K562 (cell line): ENCODE measurements around the gene MRPS18B. TPM values are rescaled to one million over a fixed set of nuclear protein-coding genes. Genes with fewer than 3 reads are reported as not detected.

ENCODE experiments used
- ATAC-seq: fragments of 200-7000 bp; cut with Tn5 transposase; 3 replicates; pipeline ENCODE4 v1.9.1; 2020; ENCODE audit warnings: moderate library complexity
- BruUV-seq: library from RNA; stranded (reverse); fragments of 400-500 nt; replicated peaks from 2 replicates; lab custom pipeline; 2021; lab: Mats Ljungman, UMichigan
- CTCF ChIA-PET: fragments of 300-600 bp; formaldehyde crosslinking; extraction: SDS; loops from one replicate; lab custom pipeline; 2021; ENCODE audit warnings: low intra/inter-chr PET ratio; lab: Yijun Ruan, JAX
- POLR2A ChIA-PET: fragments of 300-600, 350-650 bp; sonication (Branson Sonifier 250); formaldehyde crosslinking; extraction: SDS; loops from one replicate; lab custom pipeline; 2021; ENCODE audit warnings: antibody characterized with exemption, inconsistent platforms; lab: Yijun Ruan, JAX
- DNase-seq, 4 experiments: peaks; one replicate each; pipeline versions ENCODE4 v3.0.0 to v3.0.0-alpha.2; 2011 to 2018; ENCODE audit warnings: low spot score in 3 of 4, mixed read lengths in 3 of 4; ENCODE audit errors: extremely low read depth in 1 of 4
- FAIRE-seq: peaks from 2 replicates; lab custom pipeline; 2011; peaks lifted over from hg19 to GRCh38; lab: Jason Lieb, UNC
- H2AFZ ChIP-seq: 2 replicates; pipeline ENCODE4 v1.6.0; 2011; ENCODE audit warnings: low read depth, low read length, control low read depth, inconsistent platforms
- H3K27ac ChIP-seq: fragments of 200-600 bp; 3 replicates; pipeline ENCODE4 v1.8.0; 2011; ENCODE audit warnings: low read depth, mild to moderate bottlenecking, control low read depth, inconsistent platforms, low read length, moderate library complexity, mixed read lengths; ENCODE audit errors: extremely low read depth
- H3K27me3 ChIP-seq, 2 experiments: fragments of 300-600 bp in 1 of 2; 2 replicates in 1 of 2; 3 replicates in 1 of 2; pipeline versions ENCODE4 v1.6.0 to v1.8.0; 2011; ENCODE audit warnings: inconsistent platforms in 2 of 2, low read length in 2 of 2, mild to moderate bottlenecking in 1 of 2, mixed read lengths in 1 of 2, moderate library complexity in 1 of 2; ENCODE audit not compliant: control insufficient read depth in 2 of 2, insufficient read depth in 2 of 2
- H3K36me3 ChIP-seq: fragments of 300-600 bp; 3 replicates; pipeline ENCODE4 v1.8.0; 2011; ENCODE audit warnings: mild to moderate bottlenecking, low read length, inconsistent platforms; ENCODE audit not compliant: control insufficient read depth, insufficient read depth
- H3K4me1 ChIP-seq, 2 experiments: fragments of 200-600 bp in 1 of 2; replicated peaks in 1 of 2; 2 replicates in 1 of 2; 3 replicates in 1 of 2; pipeline versions ENCODE4 v1.5.1 to v1.8.0; 2011; ENCODE audit warnings: inconsistent platforms in 2 of 2, low read length in 2 of 2, mild to moderate bottlenecking in 1 of 2, mixed read lengths in 1 of 2, moderate library complexity in 1 of 2; ENCODE audit not compliant: control insufficient read depth in 2 of 2, insufficient read depth in 2 of 2
- H3K4me2 ChIP-seq: 2 replicates; pipeline ENCODE4 v1.6.1; 2011; ENCODE audit warnings: low read length, control low read depth, inconsistent platforms, mixed read lengths; ENCODE audit not compliant: insufficient read depth
- H3K4me3 ChIP-seq: fragments of 200-600 bp; sonication (generic), shearing (Covaris generic); 2 replicates; pipeline ENCODE4 v1.5.1; 2016; ENCODE audit warnings: control low read depth, inconsistent platforms
- H3K79me2 ChIP-seq: fragments of 200-600 bp; 3 replicates; pipeline ENCODE4 v1.8.0; 2011; ENCODE audit warnings: low read length, inconsistent platforms; ENCODE audit not compliant: control insufficient read depth, insufficient read depth
- H3K9ac ChIP-seq, 2 experiments: 2 replicates each; pipeline versions ENCODE4 v1.6.0 to v1.6.1; 2011; ENCODE audit warnings: low read depth in 2 of 2, low read length in 2 of 2, control low read depth in 1 of 2, inconsistent platforms in 1 of 2, mild to moderate bottlenecking in 1 of 2, mixed read lengths in 1 of 2; ENCODE audit not compliant: insufficient read depth in 1 of 2
- H3K9me1 ChIP-seq: one replicate; pipeline ENCODE4 v1.6.0; 2011; ENCODE audit warnings: inconsistent platforms, mild to moderate bottlenecking, low read length, moderate library complexity; ENCODE audit not compliant: control insufficient read depth, insufficient read depth
- H3K9me3 ChIP-seq: replicated peaks from 2 replicates; pipeline ENCODE4 v1.5.1; 2011; ENCODE audit warnings: low read depth, low read length, inconsistent platforms; ENCODE audit not compliant: control insufficient read depth, insufficient read depth
- H4K20me1 ChIP-seq: replicated peaks from 2 replicates; pipeline ENCODE4 v1.6.1; 2011; ENCODE audit warnings: low read length, inconsistent platforms, mixed read lengths; ENCODE audit not compliant: control insufficient read depth, insufficient read depth
- ARID3A ChIP-seq: IDR thresholded peaks from 2 replicates; pipeline ENCODE4 v1.6.1; 2012; ENCODE audit warnings: low read depth, low read length, improper control_type of control experiment, borderline replicate concordance
- GATAD2A ChIP-seq: fragments of 450-650 bp; IDR thresholded peaks from 2 replicates; pipeline ENCODE4 v1.6.1; 2017
- MAZ ChIP-seq, 2 experiments: fragments of 450-650 bp in 1 of 2; sonication (generic) in 1 of 2; formaldehyde crosslinking; IDR thresholded peaks in 1 of 2; conservative IDR thresholded peaks in 1 of 2; 2 replicates each; pipeline versions ENCODE4 v1.4.0 to v1.5.0; 2020; ENCODE audit warnings: mild to moderate bottlenecking in 1 of 2, missing genetic modification reagents in 1 of 2
- MCM5 ChIP-seq: fragments of 450-650 bp; IDR thresholded peaks from 2 replicates; pipeline ENCODE4 v1.6.1; 2016; ENCODE audit warnings: low read depth
- PHTF2 ChIP-seq: fragments of 250-450 bp; sonication (Bioruptor Pico); IDR thresholded peaks from 2 replicates; pipeline ENCODE4 v1.5.0; 2021; ENCODE audit warnings: mild to moderate bottlenecking
- POLR2AphosphoS2 ChIP-seq: IDR thresholded peaks from 2 replicates; pipeline ENCODE4 v1.6.1; 2012; ENCODE audit warnings: low read length, improper control_type of control experiment
- POLR2H ChIP-seq: IDR thresholded peaks from 2 replicates; pipeline ENCODE4 v1.6.1; 2016; ENCODE audit warnings: missing genetic modification characterization, low read depth, mild to moderate bottlenecking, control low read depth, missing compliant biosample characterization, moderate library complexity
- SRF ChIP-seq, 2 experiments: fragments of 250-450, 450-650 bp in 1 of 2; sonication (Bioruptor Pico) in 1 of 2; sonication (generic) in 1 of 2; formaldehyde crosslinking; IDR thresholded peaks; 2 replicates each; pipeline versions ENCODE4 v1.5.0 to v1.5.1; 2020 to 2022; ENCODE audit warnings: mild to moderate bottlenecking in 1 of 2, missing genetic modification reagents in 1 of 2
- STAT5A ChIP-seq: IDR thresholded peaks from 2 replicates; pipeline ENCODE4 v1.6.1; 2012; ENCODE audit warnings: low read length, inconsistent platforms, borderline replicate concordance
- ZFX ChIP-seq: sonication (generic); formaldehyde crosslinking; IDR thresholded peaks from 2 replicates; pipeline ENCODE4 v1.8.0; 2022; ENCODE audit warnings: mild to moderate bottlenecking, missing genetic modification reagents, moderate library complexity
- ZNF609 ChIP-seq: sonication (generic); formaldehyde crosslinking; IDR thresholded peaks from 2 replicates; pipeline ENCODE4 v1.8.1; 2023; ENCODE audit warnings: missing genetic modification reagents, mild to moderate bottlenecking, borderline replicate concordance
- whole genome bisulfite sequencing: fragments of 100-300 bp; shearing (Covaris generic); methylation state at CpG from one replicate; pipeline ENCODE4 v1.1.6; 2016; ENCODE audit warnings: low coverage, mixed read lengths; ENCODE audit not compliant: insufficient coverage; ENCODE audit errors: missing lambda C conversion rate; 5-methylcytosine and 5-hydroxymethylcytosine counted together
- in situ Hi-C: fragments of 300-500 bp; cut with MboI; formaldehyde crosslinking; loops from 4 replicates; pipeline ENCODE4 v1.15.0; 2018; ENCODE audit warnings: inconsistent platforms, mixed read lengths
- intact Hi-C: fragments of 100-400 bp; cut with micrococcal nuclease; formaldehyde crosslinking; loops from 2 replicates; pipeline ENCODE4 v1.14.2; 2022
- polyA plus RNA-seq, 8 experiments: library from polyadenylated mRNA; depleted of rRNA in 4 of 8; stranded (reverse) in 5 of 8; unstranded in 3 of 8; fragments of >200 nt; fragmentation: Nextera tagmentation in 2 of 8; fragmentation: Illumina TruSeq in 1 of 8; extraction: Ambion mirVana in 2 of 8; extraction: Trizol in 1 of 8; gene quantifications; 2 replicates each; pipeline versions ENCODE4 v1.2.1 to v1.2.3, GENCODE V29; 2011 to 2014; ENCODE audit warnings: inconsistent platforms in 1 of 8, missing spikeins in 1 of 8
- total RNA-seq, 7 experiments: library from RNA; depleted of rRNA in 6 of 7; stranded (reverse); fragments of >200 nt in 6 of 7; fragmentation: Illumina TruSeq in 2 of 7; extraction: Trizol in 2 of 7; gene quantifications; 2 replicates each; pipeline versions ENCODE4 v1.2.1 to v1.2.3, GENCODE V29; 2011 to 2021; ENCODE audit warnings: low replicate concordance in 1 of 7

MRPS18B gene
- total and polyA plus RNA-seq, 9 of the 15 experiments (the other 6 are each of a cell fraction or from before 2014, with no cell fraction given) = 132 to 383 (median 178) TPM

DNA sequence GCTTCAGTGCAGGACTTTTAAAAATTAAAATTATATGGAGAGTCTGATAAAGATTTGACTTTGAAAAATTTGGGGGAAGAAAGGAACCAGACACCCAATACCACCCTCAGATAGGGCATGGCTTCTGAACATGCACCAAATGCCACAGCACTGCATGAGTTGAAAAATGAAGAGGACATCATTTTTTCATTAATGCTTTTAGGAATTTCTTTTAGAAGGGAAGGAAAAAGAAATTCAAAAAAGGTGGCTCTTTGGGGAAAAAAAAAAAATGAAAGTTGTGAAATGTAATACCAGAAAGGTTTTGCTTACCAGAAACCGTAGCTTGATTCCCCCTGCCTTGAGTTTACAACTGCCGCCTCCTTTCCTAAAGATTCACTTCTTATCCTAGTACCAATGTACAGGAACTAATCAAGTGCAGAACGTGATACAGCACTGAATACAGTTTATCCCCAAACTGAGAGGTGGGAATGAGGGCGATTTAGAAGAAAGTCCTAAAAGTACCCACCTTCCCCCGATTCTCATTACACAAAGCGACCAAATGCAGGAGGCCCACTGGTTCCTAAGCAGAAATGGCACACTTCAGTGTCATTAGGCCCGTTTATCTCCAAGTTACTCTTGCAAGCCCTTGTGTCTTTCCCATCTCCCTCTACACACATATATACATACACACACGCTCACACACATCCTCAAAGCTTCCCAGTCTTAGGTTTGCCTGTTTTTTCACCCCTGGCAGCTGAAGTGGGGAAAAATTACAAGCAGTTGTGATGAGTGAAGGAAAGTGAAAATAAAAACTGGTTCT is 3.4 kb upstream of the MRPS18B start (continued):
- TF ChIP-seq ZFX (CRISPR knock-in tag) = peak; percentile 47
- TF ChIP-seq, all 486 proteins: peak for 83

GRCh38 chr6:30614843-30615218 is 2.8 kb upstream of the MRPS18B start:
- H3K9me1 ChIP-seq = no peaks in the 10 kb centered on the region
- BruUV-seq = no TSS peak
- WGBS = under 1% methylated on average over 6 of the region's 6 CpGs
- peak overlapping the region in 1 of 2 experiments; percentile 99; a peak in 2 of 4 replicates for H3K9ac ChIP-seq
- intact Hi-C loops (loop anchor here (2.0 to 5.0 kb wide), 2 partner anchors 58 to 212 kb away; partner anchors contain the start of gene DHX16), in situ Hi-C loops (no loop called here)
- H3K4me2 ChIP-seq = peak overlapping the region; percentile 99
- peaks cover 8% of the 10 kb centered on the region; the same call in 1 of the 2 replicates for H4K20me1 ChIP-seq
- peak; percentile 95 for FAIRE-seq
- peaks cover 67% of the 10 kb centered on the region for H3K36me3 ChIP-seq
- H3K27ac ChIP-seq = peak overlapping the region; percentile 95
- no peak overlapping the region for H2AFZ ChIP-seq
- no peaks in the 10 kb centered on the region for H3K9me3 ChIP-seq
- peak overlapping the region; percentile 68 for H3K4me3 ChIP-seq
- peak; percentile 84 for ATAC-seq
- peaks cover 88% of the 10 kb centered on the region for H3K79me2 ChIP-seq
- CTCF ChIA-PET = no interaction called here
- H3K27me3 ChIP-seq = no peaks in the 10 kb centered on the region
- DNase-seq = peak; percentile 84 to 99 (median 90)
- peaks cover 4 to 26% of the 10 kb centered on the region in 2 experiments; a peak in 4 of 5 replicates for H3K4me1 ChIP-seq
- POLR2A ChIA-PET = interaction anchor here (0.6 to 4.8 kb wide), 74 partner anchors 8 to 858 kb away, joined by 3 to 310 read pairs (median 5); partner anchors contain the start of genes ABCF1, ATAT1, C6orf136 and DHX16
- no peak for TF ChIP-seq POLR2H (tag)
- TF ChIP-seq ARID3A = peak; percentile 55; the same call in 1 of the 2 replicates
- 0 out of 2 replicates have a peak, but pooled peaks have one; percentile 23 for TF ChIP-seq ZNF609 (CRISPR knock-in tag)
- no peak for TF ChIP-seq GATAD2A
- TF ChIP-seq STAT5A = no peak
- peak; percentile 99 for TF ChIP-seq POLR2AphosphoS2
- TF ChIP-seq MCM5 = no peak
- TF ChIP-seq PHTF2 (CRISPR knock-in tag) = 0 out of 2 replicates have a peak, but pooled peaks have one; percentile 8
- peak in 1 of 2 experiments; percentile 55; a peak in 1 of 4 replicates for TF ChIP-seq SRF (CRISPR knock-in tag; IDR thresholded peaks at IDR 0.05)
- TF ChIP-seq MAZ (CRISPR knock-in tag; conservative IDR thresholded peaks at IDR 0.05 in 1 of 2, IDR thresholded peaks at IDR 0.05 in 1 of 2) = peak in 1 of 2 experiments; percentile 60; a peak in 2 of 4 replicates
